IMR-90 (cell line): ENCODE data around the gene AMPD3. TPM values are rescaled to one million over a fixed set of nuclear protein-coding genes. Genes with fewer than 3 reads are reported as not detected.

Source experiments
- ATAC-seq: fragments of 200-7000 bp; cut with Tn5 transposase; 2 replicates; pipeline ENCODE4 v1.9.1; 2020; ENCODE audit warnings: low read depth, mild to moderate bottlenecking, moderate library complexity
- BruUV-seq: library from RNA; stranded (reverse); fragments of 400-500 nt; replicated peaks from 2 replicates; lab custom pipeline; 2021; lab: Mats Ljungman, UMichigan
- CTCF ChIA-PET: fragments of 300-600 bp; formaldehyde crosslinking; extraction: SDS; loops from one replicate; lab custom pipeline; 2021; ENCODE audit warnings: antibody characterized with exemption; lab: Yijun Ruan, JAX
- POLR2A ChIA-PET: fragments of 300-600 bp; sonication (Branson Sonifier 250); formaldehyde crosslinking; loops from one replicate; lab custom pipeline; 2022; ENCODE audit warnings: antibody characterized with exemption; ENCODE audit not compliant: unreplicated experiment; lab: Charles Lee
- DNase-seq: peaks from one replicate; pipeline ENCODE4 v3.0.0; 2013
- H2AFZ ChIP-seq: replicated peaks from 2 replicates; pipeline ENCODE3; 2013; ENCODE audit warnings: low read length, mild to moderate bottlenecking; ENCODE audit not compliant: poor library complexity
- H2AK5ac ChIP-seq: 2 replicates; pipeline ENCODE4 v1.6.1; 2013; ENCODE audit warnings: low read depth, low read length, inconsistent platforms
- H2AK9ac ChIP-seq: replicated peaks from 2 replicates; pipeline ENCODE3; 2013; ENCODE audit warnings: mild to moderate bottlenecking, low read depth, low read length, moderate library complexity; ENCODE audit not compliant: poor library complexity
- H2BK120ac ChIP-seq: 2 replicates; pipeline ENCODE4 v1.6.1; 2013; ENCODE audit warnings: low read depth, low read length, inconsistent platforms
- H2BK15ac ChIP-seq: 3 replicates; pipeline ENCODE4 v1.6.1; 2013; ENCODE audit warnings: low read depth, low read length, inconsistent platforms
- H2BK20ac ChIP-seq: 2 replicates; pipeline ENCODE4 v1.6.1; 2013; ENCODE audit warnings: low read depth, mild to moderate bottlenecking, inconsistent platforms, low read length, moderate library complexity
- H2BK5ac ChIP-seq: 2 replicates; pipeline ENCODE4 v1.6.1; 2013; ENCODE audit warnings: mild to moderate bottlenecking, low read depth, low read length, inconsistent platforms; ENCODE audit not compliant: poor library complexity, severe bottlenecking
- H3K14ac ChIP-seq: replicated peaks from 2 replicates; pipeline ENCODE4 v1.6.1; 2013; ENCODE audit warnings: low read depth, low read length, inconsistent platforms
- H3K18ac ChIP-seq: 2 replicates; pipeline ENCODE4 v1.6.1; 2013; ENCODE audit warnings: low read depth, low read length, control low read depth
- H3K23ac ChIP-seq: 2 replicates; pipeline ENCODE4 v1.6.1; 2013; ENCODE audit warnings: low read depth, low read length, inconsistent platforms
- H3K27ac ChIP-seq: 2 replicates; pipeline ENCODE4 v1.5.1; 2013; ENCODE audit warnings: mild to moderate bottlenecking, control low read depth, low read length; ENCODE audit not compliant: insufficient read depth
- H3K27me3 ChIP-seq: 2 replicates; pipeline ENCODE4 v1.6.1; 2013; ENCODE audit warnings: low read length; ENCODE audit not compliant: control insufficient read depth, insufficient read depth
- H3K36me3 ChIP-seq: 2 replicates; pipeline ENCODE4 v1.6.1; 2013; ENCODE audit warnings: low read length, mixed read lengths; ENCODE audit not compliant: control insufficient read depth, insufficient read depth
- H3K4ac ChIP-seq: 2 replicates; pipeline ENCODE4 v1.6.1; 2013; ENCODE audit warnings: low read depth, low read length, inconsistent platforms
- H3K4me1 ChIP-seq: 2 replicates; pipeline ENCODE4 v1.6.1; 2013; ENCODE audit warnings: low read length, mixed read lengths; ENCODE audit not compliant: control insufficient read depth, insufficient read depth
- H3K4me2 ChIP-seq: 2 replicates; pipeline ENCODE4 v1.6.1; 2013; ENCODE audit warnings: low read depth, mild to moderate bottlenecking, control low read depth, low read length, moderate library complexity
- H3K4me3 ChIP-seq: 2 replicates; pipeline ENCODE4 v1.5.1; 2013; ENCODE audit warnings: low read depth, mild to moderate bottlenecking, control low read depth, low read length, moderate library complexity; ENCODE audit not compliant: insufficient read depth
- H3K56ac ChIP-seq: 2 replicates; pipeline ENCODE4 v1.6.1; 2013; ENCODE audit warnings: low read length, inconsistent platforms; ENCODE audit not compliant: insufficient read depth; ENCODE audit errors: extremely low read depth
- H3K79me1 ChIP-seq, 2 experiments: 2 replicates each; pipeline ENCODE4 v1.6.1; 2013; ENCODE audit warnings: low read length in 2 of 2, inconsistent platforms in 1 of 2, low read depth in 1 of 2
- H3K9ac ChIP-seq: 2 replicates; pipeline ENCODE4 v1.6.1; 2013; ENCODE audit warnings: low read depth, low read length, control low read depth
- H3K9me1 ChIP-seq: 2 replicates; pipeline ENCODE4 v1.6.1; 2013; ENCODE audit warnings: low read length, inconsistent platforms; ENCODE audit not compliant: insufficient read depth
- H3K9me3 ChIP-seq: 2 replicates; pipeline ENCODE4 v1.6.1; 2013; ENCODE audit warnings: low read length; ENCODE audit not compliant: control insufficient read depth, insufficient read depth
- H4K20me1 ChIP-seq: 2 replicates; pipeline ENCODE4 v1.6.1; 2013; ENCODE audit warnings: low read length, inconsistent platforms; ENCODE audit not compliant: insufficient read depth
- H4K5ac ChIP-seq: 2 replicates; pipeline ENCODE4 v1.6.1; 2013; ENCODE audit warnings: mild to moderate bottlenecking, low read depth, low read length, control low read depth
- H4K8ac ChIP-seq, 2 experiments: 2 replicates each; pipeline ENCODE4 v1.6.1; 2013; ENCODE audit warnings: low read depth in 2 of 2, low read length in 2 of 2, control low read depth in 1 of 2, inconsistent platforms in 1 of 2
- H4K91ac ChIP-seq: 2 replicates; pipeline ENCODE4 v1.6.1; 2013; ENCODE audit warnings: low read depth, low read length, inconsistent platforms; ENCODE audit not compliant: insufficient read depth
- CEBPB ChIP-seq: IDR thresholded peaks from 2 replicates; pipeline ENCODE4 v1.6.1; 2012; ENCODE audit warnings: low read depth, low read length, improper control_type of control experiment
- CHD1 ChIP-seq: IDR thresholded peaks from 2 replicates; pipeline ENCODE4 v1.6.1; 2012; ENCODE audit warnings: low read depth, low read length, improper control_type of control experiment
- ELK1 ChIP-seq: fragments of 150-350 bp; IDR thresholded peaks from 2 replicates; pipeline ENCODE4 v1.6.1; 2016; ENCODE audit warnings: low read depth, mild to moderate bottlenecking, low read length, moderate library complexity, borderline replicate concordance
- FOS ChIP-seq: fragments of 150-350 bp; IDR thresholded peaks from 2 replicates; pipeline ENCODE4 v1.6.1; 2016; ENCODE audit warnings: low read depth, low read length
- MAFK ChIP-seq: IDR thresholded peaks from 2 replicates; pipeline ENCODE4 v1.6.1; 2012; ENCODE audit warnings: low read depth, low read length, improper control_type of control experiment
- MAZ ChIP-seq: IDR thresholded peaks from 2 replicates; pipeline ENCODE4 v1.6.1; 2012; ENCODE audit warnings: low read depth, mild to moderate bottlenecking, low read length, improper control_type of control experiment, moderate library complexity, borderline replicate concordance
- POLR2A ChIP-seq: IDR thresholded peaks from 2 replicates; pipeline ENCODE4 v1.6.1; 2012; ENCODE audit warnings: mild to moderate bottlenecking, low read depth, low read length
- RCOR1 ChIP-seq: IDR thresholded peaks from 2 replicates; pipeline ENCODE4 v1.6.1; 2012; ENCODE audit warnings: mild to moderate bottlenecking, low read length, improper control_type of control experiment; ENCODE audit not compliant: insufficient replicate concordance
- RFX5 ChIP-seq: IDR thresholded peaks from 2 replicates; pipeline ENCODE4 v1.8.0; 2012; ENCODE audit warnings: low read depth, mild to moderate bottlenecking, low read length, moderate library complexity
- SMC3 ChIP-seq: fragments of 150-350 bp; IDR thresholded peaks from 2 replicates; pipeline ENCODE4 v1.6.1; 2016; ENCODE audit warnings: low read depth, mild to moderate bottlenecking, antibody characterized with exemption, low read length, moderate library complexity
- USF2 ChIP-seq: fragments of 150-350 bp; IDR thresholded peaks from 2 replicates; pipeline ENCODE4 v1.6.1; 2017; ENCODE audit warnings: mild to moderate bottlenecking, antibody characterized with exemption, low read length, low read depth
- WGBS, 2 experiments: methylation state at CpG; one replicate each; pipeline versions ENCODE4 v1.1.5 to v1.1.7; 2013; ENCODE audit warnings: missing lambda C conversion rate in 2 of 2; ENCODE audit not compliant: insufficient read length in 1 of 2; ENCODE audit errors: extremely low coverage in 2 of 2; 5-methylcytosine and 5-hydroxymethylcytosine counted together
- dilution Hi-C: fragments of 300-500 bp; cut with HindIII; formaldehyde crosslinking; loops from one replicate; pipeline ENCODE4 v1.14.3; 2018; ENCODE audit warnings: low sequenced_read_pairs; ENCODE audit not compliant: unreplicated experiment
- in situ Hi-C: fragments of 300-500 bp; cut with MboI; formaldehyde crosslinking; loops from 3 replicates; pipeline ENCODE4 v1.14.3; 2019; ENCODE audit warnings: low sequenced_read_pairs, inconsistent platforms, mixed read lengths
- intact Hi-C: fragments of 100-400 bp; cut with micrococcal nuclease; formaldehyde crosslinking; loops from 2 replicates; pipeline ENCODE4 v1.10.0; 2022
- polyA plus RNA-seq, 3 experiments: library from polyadenylated mRNA; depleted of rRNA; stranded (reverse); fragments of >200 nt; gene quantifications; 2 replicates each; pipeline ENCODE4 v1.2.3, GENCODE V29; 2012; ENCODE audit warnings: low replicate concordance in 1 of 3
- total RNA-seq: library from RNA; depleted of rRNA; stranded (reverse); fragments of >200 nt; gene quantifications from 2 replicates; pipeline ENCODE4 v1.2.3, GENCODE V29; 2012

Gene AMPD3
- total and polyA plus RNA-seq, 2 of the 4 experiments (the other 2 are of a cell fraction) = 8.6 to 12.1 TPM

GRCh38 chr11:10504490-10504889 is 49.4 kb downstream of the AMPD3 start:
- H3K36me3 ChIP-seq = peaks cover 54% of the 10 kb centered on the region
- H2BK15ac ChIP-seq = no peak overlapping the region
- no peak overlapping the region for H3K27ac ChIP-seq
- no peaks in the 10 kb centered on the region for H3K9me3 ChIP-seq
- ChIA-PET CTCF (no interaction called here), POLR2A (no interaction called here)
- H2BK120ac ChIP-seq = no peak overlapping the region
- H2BK5ac ChIP-seq = no peak overlapping the region
- no peak overlapping the region for H2AFZ ChIP-seq
- DNase-seq (no peak), ATAC-seq (no peak)
- in situ Hi-C loops = no loop called here
- no peak overlapping the region for H3K56ac ChIP-seq
- H3K4me1 ChIP-seq = no peaks in the 10 kb centered on the region
- no peak overlapping the region for H3K18ac ChIP-seq
- no peak overlapping the region for H3K23ac ChIP-seq
- no peak overlapping the region for H4K91ac ChIP-seq
- no peak overlapping the region for H2AK5ac ChIP-seq
- no peaks in the 10 kb centered on the region for H3K27me3 ChIP-seq
- no peak overlapping the region for H3K14ac ChIP-seq
- TF ChIP-seq FOS (no peak), CEBPB (no peak), ELK1 (no peak), MAFK (no peak), RFX5 (no peak), USF2 (no peak), MAZ (no peak), SMC3 (no peak), CHD1 (no peak), RCOR1 (no peak), POLR2A (no peak)
- H3K9me1 ChIP-seq = peaks cover 11% of the 10 kb centered on the region
- 90% methylated on average over 2 of the region's 11 CpGs; no CpG with 5 or more reads in 1 of the 2 experiments for WGBS, 2 experiments
- no peaks in the 10 kb centered on the region for H4K20me1 ChIP-seq
- intact Hi-C loops = no loop called here
- BruUV-seq = no TSS peak
- no peak overlapping the region for H4K5ac ChIP-seq
- no peak overlapping the region for H4K8ac ChIP-seq
- H3K4ac ChIP-seq = no peak overlapping the region
- H3K9ac ChIP-seq = no peak overlapping the region
- dilution Hi-C loops = loop anchor here (25.0 kb wide), 1 partner anchor 233 kb away; no protein-coding TSS in a partner anchor
- H2AK9ac ChIP-seq = no peak overlapping the region
- H3K4me3 ChIP-seq = no peak overlapping the region
- H2BK20ac ChIP-seq = no peak overlapping the region
- no peak overlapping the region for H3K4me2 ChIP-seq
- H3K79me1 ChIP-seq = peaks cover 0 to 5% of the 10 kb centered on the region in 2 experiments; a peak in 2 of 4 replicates
